Left hindlimb (tissue), 1 donor: ENCODE measurements around the gene TTC34.

Experiments used
- DNase-seq: peaks from one replicate; pipeline ENCODE4 v3.0.0-alpha.2; 2018

Gene TTC34

GRCh38 chr1:2601721-2602303, 199.7 kb downstream of the TTC34 start:
- DNase-seq = no peak

- DNase-seq = no peak
These were observed 203.1 kb downstream of the TTC34 start for GRCh38 chr1:2598329-2598931.

GRCh38 chr1:2597441-2598328, 203.8 kb downstream of the TTC34 start:
- DNase-seq = no peak

- no peak for DNase-seq
These were observed 204.8 kb downstream of the TTC34 start for GRCh38 chr1:2596530-2597333.

GRCh38 chr1:2595812-2596529, 205.5 kb downstream of the TTC34 start:
- DNase-seq = no peak

- DNase-seq = no peak
These were observed 206.2 kb downstream of the TTC34 start for GRCh38 chr1:2595261-2595811.

GRCh38 chr1:2594641-2595131, 206.8 kb downstream of the TTC34 start:
- DNase-seq = no peak

- DNase-seq = no peak
These were observed 207.4 kb downstream of the TTC34 start for GRCh38 chr1:2594001-2594640.

- DNase-seq = no peak
These were observed 208.1 kb downstream of the TTC34 start for GRCh38 chr1:2593251-2593878.

GRCh38 chr1:2592672-2593071, 208.8 kb downstream of the TTC34 start:
- DNase-seq = no peak

- DNase-seq = no peak
These were observed 209.8 kb downstream of the TTC34 start for GRCh38 chr1:2591581-2592261.

- no peak for DNase-seq
These were observed 210.3 kb downstream of the TTC34 start for GRCh38 chr1:2591233-2591580.

- no peak for DNase-seq
These were observed 211.0 kb downstream of the TTC34 start for GRCh38 chr1:2590233-2591141.

- DNase-seq = no peak
These were observed 211.9 kb downstream of the TTC34 start for GRCh38 chr1:2589431-2590232.

GRCh38 chr1:2588661-2589430, 212.6 kb downstream of the TTC34 start:
- DNase-seq = no peak

GRCh38 chr1:2587860-2588571, 213.5 kb downstream of the TTC34 start:
- no peak for DNase-seq
